ENCODE results near the gene CPSF6. TPM values are rescaled to one million over a fixed set of nuclear protein-coding genes. Genes with fewer than 3 reads are reported as not detected.

CPSF6 gene, protein sequence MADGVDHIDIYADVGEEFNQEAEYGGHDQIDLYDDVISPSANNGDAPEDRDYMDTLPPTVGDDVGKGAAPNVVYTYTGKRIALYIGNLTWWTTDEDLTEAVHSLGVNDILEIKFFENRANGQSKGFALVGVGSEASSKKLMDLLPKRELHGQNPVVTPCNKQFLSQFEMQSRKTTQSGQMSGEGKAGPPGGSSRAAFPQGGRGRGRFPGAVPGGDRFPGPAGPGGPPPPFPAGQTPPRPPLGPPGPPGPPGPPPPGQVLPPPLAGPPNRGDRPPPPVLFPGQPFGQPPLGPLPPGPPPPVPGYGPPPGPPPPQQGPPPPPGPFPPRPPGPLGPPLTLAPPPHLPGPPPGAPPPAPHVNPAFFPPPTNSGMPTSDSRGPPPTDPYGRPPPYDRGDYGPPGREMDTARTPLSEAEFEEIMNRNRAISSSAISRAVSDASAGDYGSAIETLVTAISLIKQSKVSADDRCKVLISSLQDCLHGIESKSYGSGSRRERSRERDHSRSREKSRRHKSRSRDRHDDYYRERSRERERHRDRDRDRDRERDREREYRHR
- 10 to 100 TPM; 31.0 to 40.8 (median 33.0) TPM for total RNA-seq

- no peak for TF ChIP-seq CTCF (IDR thresholded peaks at IDR 0.05; ENCODE audit: low read depth)
Measured at GRCh38 chr12:69239352-69239921, at the start of gene CPSF6. TSS of gene CPSF6 (plus strand) at chr12:69239569. CDS start at chr12:69239647, 78 bp downstream.

DNA sequence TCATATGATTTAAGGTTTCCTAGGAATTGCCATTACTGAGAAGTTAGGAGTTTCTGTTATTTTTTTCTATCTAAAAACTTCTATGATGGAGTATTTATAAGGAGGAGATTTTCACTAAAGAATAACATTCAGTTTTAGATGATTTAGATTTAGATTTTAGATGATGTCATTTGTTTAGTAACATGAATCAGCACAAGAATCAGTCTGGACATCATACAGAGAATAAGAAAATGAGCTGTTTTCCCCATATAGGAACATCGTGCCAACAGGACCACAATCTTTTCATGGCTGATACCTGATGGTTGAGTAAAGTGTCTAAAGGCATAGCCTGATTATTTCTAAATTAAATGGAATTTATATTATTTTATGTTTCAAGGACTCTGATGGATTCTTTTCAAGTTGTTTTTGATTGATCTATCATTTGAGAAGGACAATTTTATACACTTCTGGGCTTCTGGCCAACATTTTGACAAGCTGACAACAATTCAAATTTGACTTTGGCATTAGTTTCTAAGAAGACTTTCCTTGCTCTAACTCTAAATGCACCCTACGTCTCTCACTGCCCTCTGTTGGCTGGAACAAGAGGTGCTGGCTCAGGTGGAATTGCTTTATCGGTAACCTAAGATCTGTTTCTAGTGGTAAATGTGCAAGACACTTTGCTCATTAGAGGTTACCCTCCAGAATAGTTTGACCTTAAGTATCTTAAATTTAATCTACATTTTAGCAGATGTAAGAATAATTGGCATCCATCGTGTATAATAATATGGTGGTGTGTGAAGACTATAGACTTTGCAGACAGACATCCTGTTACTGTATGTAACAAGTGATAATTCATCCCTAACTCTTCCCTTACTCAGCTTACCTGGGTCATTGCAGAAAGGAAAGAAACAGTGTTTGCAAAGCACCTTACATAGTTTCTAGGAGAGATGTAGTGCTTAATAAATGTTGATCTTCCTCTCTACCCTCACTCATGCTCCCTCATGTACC, 42.8 kb upstream of the CPSF6 start:
- no peak for TF ChIP-seq CTCF (IDR thresholded peaks at IDR 0.05; ENCODE audit: low read depth)

GRCh38 chr12:69204191-69204590, 35.2 kb upstream of the CPSF6 start:
- TF ChIP-seq CTCF (IDR thresholded peaks at IDR 0.05; ENCODE audit: low read depth) = no peak

- no peak for TF ChIP-seq CTCF (IDR thresholded peaks at IDR 0.05; ENCODE audit: low read depth)
Measured at GRCh38 chr12:69210661-69211060, 28.7 kb upstream of the CPSF6 start.

GRCh38 chr12:69211160-69211559, 28.2 kb upstream of the CPSF6 start:
- TF ChIP-seq CTCF (IDR thresholded peaks at IDR 0.05; ENCODE audit: low read depth) = no peak

DNA sequence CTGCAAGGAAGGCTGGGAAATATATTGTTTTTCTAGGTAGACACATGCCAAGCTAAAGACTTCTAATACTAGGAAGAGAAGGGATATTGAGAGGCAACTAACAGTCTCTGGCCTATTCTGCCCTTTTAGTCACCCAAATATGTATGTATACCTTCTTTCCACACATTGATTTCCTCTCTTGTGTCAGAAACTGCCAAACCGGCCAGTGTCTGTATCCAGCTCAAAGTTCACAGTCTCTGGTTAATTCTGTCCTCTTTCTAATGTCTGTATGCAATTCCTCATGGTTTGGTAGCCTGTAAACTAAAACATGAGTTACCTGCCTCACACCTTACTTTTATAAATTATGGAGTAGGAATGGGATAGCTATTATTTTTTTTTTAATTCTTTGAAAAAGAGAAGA, 25.2 kb upstream of the CPSF6 start:
- no peak for TF ChIP-seq CTCF (IDR thresholded peaks at IDR 0.05; ENCODE audit: low read depth)
